CD14-positive monocyte (primary cell): ENCODE measurements around the gene PER3. TPM values are rescaled to one million over a fixed set of nuclear protein-coding genes. Genes with fewer than 3 reads are reported as not detected.

Experiments used
- DNase-seq, 3 donors: peaks; one replicate each; pipeline ENCODE4 v3.0.0-alpha.2; 2011 to 2022
- H2AFZ ChIP-seq: 2 replicates; pipeline ENCODE4 v1.6.0; 2012; ENCODE audit warnings: mild to moderate bottlenecking, low read depth, low read length, inconsistent platforms; ENCODE audit not compliant: insufficient read depth, poor library complexity, severe bottlenecking
- H3K27ac ChIP-seq, 2 donors: 1 replicate in 1 of 2; 2 replicates in 1 of 2; pipeline ENCODE4 v1.5.1; 2012 to 2013; ENCODE audit warnings: low read length in 2 of 2, control low read depth in 1 of 2, inconsistent platforms in 1 of 2, low read depth in 1 of 2, mild to moderate bottlenecking in 1 of 2
- H3K27me3 ChIP-seq, 2 donors: one replicate each; pipeline versions ENCODE4 v1.6.0 to v1.6.1; 2011 to 2013; ENCODE audit warnings: low read length in 2 of 2; ENCODE audit not compliant: control insufficient read depth in 2 of 2, insufficient read depth in 2 of 2
- H3K36me3 ChIP-seq, 2 donors: replicated peaks in 1 of 2; 1 replicate in 1 of 2; 2 replicates in 1 of 2; pipeline versions ENCODE4 v1.5.1 to v1.6.1; 2012 to 2013; ENCODE audit warnings: low read length in 2 of 2, control low read depth in 1 of 2, inconsistent platforms in 1 of 2, mild to moderate bottlenecking in 1 of 2; ENCODE audit not compliant: insufficient read depth in 2 of 2, control insufficient read depth in 1 of 2
- H3K4me1 ChIP-seq, 2 donors: 1 replicate in 1 of 2; 2 replicates in 1 of 2; pipeline versions ENCODE4 v1.5.1 to v1.6.1; 2012 to 2013; ENCODE audit warnings: low read length in 2 of 2, control low read depth in 1 of 2, inconsistent platforms in 1 of 2, mild to moderate bottlenecking in 1 of 2, moderate library complexity in 1 of 2; ENCODE audit not compliant: insufficient read depth in 2 of 2, control insufficient read depth in 1 of 2
- H3K4me2 ChIP-seq: replicated peaks from 2 replicates; pipeline ENCODE3; 2012; ENCODE audit warnings: low read length, moderate library complexity, mild to moderate bottlenecking; ENCODE audit not compliant: poor library complexity, severe bottlenecking; ENCODE audit errors: extremely low read depth
- H3K4me3 ChIP-seq, 3 experiments: fragments of 200-600 bp in 1 of 3; sonication (generic) in 1 of 3; replicated peaks in 1 of 3; 1 replicate in 2 of 3; 2 replicates in 1 of 3; pipeline ENCODE4 v1.5.1; 2011 to 2013; ENCODE audit warnings: low read length in 3 of 3, mild to moderate bottlenecking in 3 of 3, control low read depth in 2 of 3, low read depth in 2 of 3, inconsistent platforms in 1 of 3, moderate library complexity in 1 of 3
- H3K79me2 ChIP-seq: 2 replicates; pipeline ENCODE4 v1.6.0; 2012; ENCODE audit warnings: mild to moderate bottlenecking, control low read depth, inconsistent platforms, low read length, moderate library complexity; ENCODE audit not compliant: insufficient read depth
- H3K9ac ChIP-seq: 2 replicates; pipeline ENCODE4 v1.6.0; 2017; ENCODE audit warnings: low read length, mild to moderate bottlenecking; ENCODE audit not compliant: insufficient read depth, poor library complexity, severe bottlenecking
- H3K9me3 ChIP-seq, 2 donors: replicated peaks in 1 of 2; 1 replicate in 1 of 2; 2 replicates in 1 of 2; pipeline versions ENCODE4 v1.5.1 to v1.6.1; 2012 to 2013; ENCODE audit warnings: low read length in 2 of 2, control low read depth in 1 of 2; ENCODE audit not compliant: control insufficient read depth in 1 of 2, insufficient read depth in 1 of 2
- H4K20me1 ChIP-seq: 2 replicates; pipeline ENCODE4 v1.6.0; 2012; ENCODE audit warnings: mild to moderate bottlenecking, low read length, control low read depth, moderate library complexity; ENCODE audit not compliant: insufficient read depth
- H3K27ac Mint-ChIP-seq, 7 donors: one replicate each; pipeline ENCODE4 v1.8.0; 2020; ENCODE audit warnings: mild to moderate bottlenecking in 7 of 7, mixed read lengths in 7 of 7, moderate library complexity in 6 of 7, inconsistent platforms in 2 of 7
- H3K27me3 Mint-ChIP-seq, 3 donors: one replicate each; pipeline ENCODE4 v1.8.0; 2021 to 2022; ENCODE audit warnings: low read depth in 3 of 3, mild to moderate bottlenecking in 3 of 3, mixed read lengths in 3 of 3, moderate library complexity in 3 of 3, inconsistent platforms in 1 of 3
- H3K36me3 Mint-ChIP-seq, 2 donors: one replicate each; pipeline ENCODE4 v1.8.0; 2020; ENCODE audit warnings: mixed read lengths in 2 of 2, inconsistent platforms in 1 of 2, mild to moderate bottlenecking in 1 of 2
- H3K4me1 Mint-ChIP-seq: one replicate; pipeline ENCODE4 v1.8.0; 2020; ENCODE audit warnings: mild to moderate bottlenecking, mixed read lengths
- H3K4me3 Mint-ChIP-seq, 2 donors: one replicate each; pipeline ENCODE4 v1.8.0; 2020; ENCODE audit warnings: mild to moderate bottlenecking in 2 of 2, mixed read lengths in 2 of 2, moderate library complexity in 1 of 2
- H3K9me3 Mint-ChIP-seq, 7 donors: one replicate each; pipeline ENCODE4 v1.8.0; 2020 to 2022; ENCODE audit warnings: mixed read lengths in 7 of 7, mild to moderate bottlenecking in 6 of 7, moderate library complexity in 6 of 7, inconsistent platforms in 2 of 7
- CTCF ChIP-seq: fragments of 200-600 bp; IDR thresholded peaks from one replicate; pipeline ENCODE4 v1.8.0; 2022; ENCODE audit warnings: antibody characterized with exemption, mild to moderate bottlenecking
- WGBS: methylation state at CpG from one replicate; pipeline ENCODE4 v1.1.5; 2013; ENCODE audit warnings: missing lambda C conversion rate; ENCODE audit not compliant: insufficient coverage; 5-methylcytosine and 5-hydroxymethylcytosine counted together
- intact Hi-C, 2 donors: fragments of 100-400 bp; cut with micrococcal nuclease; formaldehyde crosslinking; loops; one replicate each; pipeline versions ENCODE4 v1.15.0 to v1.15.1; 2023
- polyA plus RNA-seq, 3 donors: library from polyadenylated mRNA; depleted of rRNA in 1 of 3; unstranded in 2 of 3; stranded (reverse) in 1 of 3; fragments of 300-500 nt in 2 of 3; fragments of >200 nt in 1 of 3; fragmentation: Illumina TruSeq in 2 of 3; gene quantifications; 1 replicate in 2 of 3; 2 replicates in 1 of 3; pipeline ENCODE4 v1.2.3, GENCODE V29; 2012 to 2021

PER3 gene
- polyA plus RNA-seq, 3 donors = 0.46 to 2.3 (median 2.0) TPM

GRCh38 chr1:7845761-7846160 lies 61.7 kb downstream of the PER3 start:
- Mint-ChIP-seq H3K4me1 (no peaks in the 10 kb centered on the region), H3K36me3 (peaks cover 4 to 5% of the 10 kb centered on the region in 2 donors), H3K4me3 (no peak overlapping the region), H3K27ac (no peak overlapping the region), H3K9me3 (peaks cover 0 to 3% (median 0%) of the 10 kb centered on the region in 7 donors), H3K27me3 (peaks cover 0 to 2% (median 1%) of the 10 kb centered on the region in 3 donors)
- no peaks in the 10 kb centered on the region for H3K36me3 ChIP-seq
- no peaks in the 10 kb centered on the region for H3K27me3 ChIP-seq
- no peak for DNase-seq
- H3K4me3 ChIP-seq = no peak overlapping the region
- H4K20me1 ChIP-seq = no peaks in the 10 kb centered on the region
- H3K27ac ChIP-seq = no peak overlapping the region
- no peaks in the 10 kb centered on the region for H3K79me2 ChIP-seq
- no peaks in the 10 kb centered on the region for H3K4me1 ChIP-seq
- WGBS = 80% methylated on average over 2 of the region's 2 CpGs
- H2AFZ ChIP-seq = no peak overlapping the region
- H3K4me2 ChIP-seq = no peak overlapping the region
- intact Hi-C loops = no loop called here
- TF ChIP-seq CTCF = no peak
- H3K9me3 ChIP-seq = no peaks in the 10 kb centered on the region
- H3K9ac ChIP-seq = no peak overlapping the region

GRCh38 chr1:7846656-7847055 lies 62.6 kb downstream of the PER3 start:
- Histone ChIP-seq H3K4me1 (no peaks in the 10 kb centered on the region), H3K4me3 (no peak overlapping the region), H3K36me3 (no peaks in the 10 kb centered on the region), H3K9me3 (no peaks in the 10 kb centered on the region), H3K79me2 (no peaks in the 10 kb centered on the region), H3K4me2 (no peak overlapping the region), H3K9ac (no peak overlapping the region), H3K27ac (no peak overlapping the region), H3K27me3 (no peaks in the 10 kb centered on the region), H4K20me1 (no peaks in the 10 kb centered on the region), H2AFZ (no peak overlapping the region)
- no peak for TF ChIP-seq CTCF
- Mint-ChIP-seq H3K9me3 (no peaks in the 10 kb centered on the region), H3K27me3 (peaks cover 0 to 4% (median 3%) of the 10 kb centered on the region in 3 donors), H3K4me1 (no peaks in the 10 kb centered on the region), H3K27ac (no peak overlapping the region), H3K36me3 (peaks cover 0 to 4% of the 10 kb centered on the region in 2 donors), H3K4me3 (no peak overlapping the region)
- WGBS = no CpG with 5 or more reads among the region's 7 CpGs
- intact Hi-C loops = no loop called here
- DNase-seq = no peak
